Endothelial cell of umbilical vein (primary cell): ENCODE measurements around the gene COL1A2. TPM values are rescaled to one million over a fixed set of nuclear protein-coding genes. Genes with fewer than 3 reads are reported as not detected.

Experiments used
- BruUV-seq: library from RNA; stranded (reverse); fragments of 400-500 nt; replicated peaks from 2 replicates; lab custom pipeline; 2021; lab: Mats Ljungman, UMichigan
- CTCF ChIA-PET: fragments of 300-600, 350-600 bp; sonication (Branson Sonifier 250); formaldehyde crosslinking; loops from one replicate; lab custom pipeline; 2021; ENCODE audit warnings: antibody characterized with exemption, inconsistent platforms; lab: Charles Lee
- POLR2A ChIA-PET: fragments of 300-600, 350-600 bp; sonication (Branson Sonifier 250); formaldehyde crosslinking; loops from one replicate; lab custom pipeline; 2021; ENCODE audit warnings: antibody characterized with exemption, inconsistent platforms; lab: Charles Lee
- DNase-seq: peaks from one replicate; pipeline ENCODE4 v3.0.0-alpha.2; 2011; ENCODE audit warnings: low read depth, low spot score
- FAIRE-seq: peaks from 2 replicates; lab custom pipeline; 2011; peaks lifted over from hg19 to GRCh38; lab: Jason Lieb, UNC
- H2AFZ ChIP-seq: 2 replicates; pipeline ENCODE4 v1.6.0; 2012; ENCODE audit warnings: low read depth, low read length, control low read depth, inconsistent platforms
- H3K27ac ChIP-seq: 2 replicates; pipeline ENCODE4 v1.5.1; 2011; ENCODE audit warnings: low read depth, mild to moderate bottlenecking, control low read depth, low read length, moderate library complexity; ENCODE audit not compliant: insufficient read depth
- H3K27me3 ChIP-seq, 2 experiments: 2 replicates each; pipeline versions ENCODE4 v1.6.0 to v1.6.1; 2011; ENCODE audit warnings: low read length in 2 of 2, mixed read lengths in 1 of 2; ENCODE audit not compliant: control insufficient read depth in 2 of 2, insufficient read depth in 2 of 2
- H3K36me3 ChIP-seq, 2 experiments: 2 replicates in 1 of 2; 3 replicates in 1 of 2; pipeline ENCODE4 v1.5.1; 2011; ENCODE audit warnings: low read length in 2 of 2, mild to moderate bottlenecking in 1 of 2, moderate library complexity in 1 of 2; ENCODE audit not compliant: control insufficient read depth in 2 of 2, insufficient read depth in 2 of 2; ENCODE audit errors: extremely low read depth in 1 of 2
- H3K4me1 ChIP-seq: 3 replicates; pipeline ENCODE4 v1.5.1; 2011; ENCODE audit warnings: mild to moderate bottlenecking, low read length; ENCODE audit not compliant: control insufficient read depth, insufficient read depth; ENCODE audit errors: extremely low read depth
- H3K4me2 ChIP-seq: 2 replicates; pipeline ENCODE4 v1.6.1; 2011; ENCODE audit warnings: low read length, control low read depth, mixed read lengths; ENCODE audit not compliant: insufficient read depth
- H3K4me3 ChIP-seq, 3 experiments: fragments of 200-600 bp in 1 of 3; sonication (generic), shearing (Covaris generic) in 1 of 3; replicated peaks in 1 of 3; 2 replicates each; pipeline ENCODE4 v1.5.1; 2011 to 2016; ENCODE audit warnings: control low read depth in 3 of 3, low read length in 3 of 3, mild to moderate bottlenecking in 2 of 3, inconsistent platforms in 1 of 3, low read depth in 1 of 3, moderate library complexity in 1 of 3; ENCODE audit not compliant: insufficient read depth in 1 of 3
- H3K79me2 ChIP-seq: 2 replicates; pipeline ENCODE4 v1.6.0; 2012; ENCODE audit warnings: low read length, inconsistent platforms; ENCODE audit not compliant: control insufficient read depth, insufficient read depth
- H3K9ac ChIP-seq: replicated peaks from 2 replicates; pipeline ENCODE3; 2011; ENCODE audit warnings: low read length, control low read depth; ENCODE audit not compliant: insufficient read depth; ENCODE audit errors: extremely low read depth
- H3K9me1 ChIP-seq: replicated peaks from 3 replicates; pipeline ENCODE4 v1.6.0; 2011; ENCODE audit warnings: mild to moderate bottlenecking, low read length; ENCODE audit not compliant: control insufficient read depth, insufficient read depth; ENCODE audit errors: extremely low read depth
- H3K9me3 ChIP-seq: replicated peaks from 2 replicates; pipeline ENCODE4 v1.5.1; 2012; ENCODE audit warnings: low read length, inconsistent platforms; ENCODE audit not compliant: control insufficient read depth, insufficient read depth
- H4K20me1 ChIP-seq: replicated peaks from 2 replicates; pipeline ENCODE3; 2011; ENCODE audit warnings: mild to moderate bottlenecking, low read length; ENCODE audit not compliant: control insufficient read depth, insufficient read depth; ENCODE audit errors: extremely low read depth
- EZH2 ChIP-seq: IDR thresholded peaks from 2 replicates; pipeline ENCODE4 v1.6.1; 2012; ENCODE audit warnings: borderline replicate concordance, low read depth, mild to moderate bottlenecking, moderate library complexity, low read length, inconsistent platforms; ENCODE audit not compliant: severe bottlenecking
- FOS ChIP-seq: IDR thresholded peaks from 2 replicates; pipeline ENCODE4 v1.6.1; 2011; ENCODE audit warnings: mild to moderate bottlenecking, low read length, moderate library complexity, borderline replicate concordance; ENCODE audit not compliant: insufficient read depth
- GATA2 ChIP-seq: IDR thresholded peaks from 2 replicates; pipeline ENCODE4 v1.7.0; 2011; ENCODE audit warnings: low read depth, mild to moderate bottlenecking, moderate library complexity, mixed read lengths, low read length; ENCODE audit not compliant: insufficient read length, insufficient read depth
- JUN ChIP-seq: IDR thresholded peaks from 2 replicates; pipeline ENCODE4 v1.6.1; 2011; ENCODE audit warnings: borderline replicate concordance, low read depth; ENCODE audit not compliant: insufficient read length, insufficient read depth
- MYC ChIP-seq: IDR thresholded peaks from one replicate; pipeline ENCODE4 v1.6.1; 2011; ENCODE audit warnings: mild to moderate bottlenecking, low read depth, low read length
- POLR2A ChIP-seq: IDR thresholded peaks from 2 replicates; pipeline ENCODE4 v1.6.1; 2012; ENCODE audit warnings: low read depth, mild to moderate bottlenecking, control low read depth, low read length
- POLR2AphosphoS5 ChIP-seq: IDR thresholded peaks from 2 replicates; pipeline ENCODE4 v1.6.1; 2012; ENCODE audit warnings: low read depth, mild to moderate bottlenecking, control low read depth, low read length, moderate library complexity; ENCODE audit not compliant: insufficient read depth
- dilution Hi-C: fragments of 300-500 bp; cut with MboI; formaldehyde crosslinking; loops from one replicate; pipeline ENCODE4 v1.15.0; 2019; ENCODE audit warnings: low sequenced_read_pairs; ENCODE audit not compliant: extremely low pct_ligation_motif_present
- intact Hi-C: fragments of 100-400 bp; cut with micrococcal nuclease; formaldehyde crosslinking; loops from one replicate; pipeline ENCODE4 v1.10.0; 2022
- polyA plus RNA-seq, 4 experiments: library from polyadenylated mRNA; depleted of rRNA in 3 of 4; stranded (reverse) in 3 of 4; unstranded in 1 of 4; fragments of >200 nt; gene quantifications; 2 replicates each; pipeline versions ENCODE4 v1.2.1 to v1.2.3, GENCODE V29; 2011 to 2012; ENCODE audit warnings: missing spikeins in 1 of 4
- total RNA-seq: library from RNA; stranded (reverse); gene quantifications from 2 replicates; pipeline ENCODE4 v1.2.3, GENCODE V29; 2021
- TF ChIP-seq, protein P1 (sequence below): IDR thresholded peaks from 2 replicates; pipeline ENCODE4 v1.6.1; 2011; ENCODE audit not compliant: insufficient read depth, insufficient read length
- TF ChIP-seq, protein P2 (sequence below), 2 donors: IDR thresholded peaks; 1 replicate in 1 of 2; 2 replicates in 1 of 2; pipeline ENCODE4 v1.5.1; 2011; ENCODE audit warnings: low read length in 2 of 2, mild to moderate bottlenecking in 2 of 2, moderate library complexity in 2 of 2, control low read depth in 1 of 2, inconsistent platforms in 1 of 2, low read depth in 1 of 2; ENCODE audit not compliant: insufficient read depth in 1 of 2; ENCODE audit errors: extremely low read depth in 1 of 2

COL1A2 gene
- total and polyA plus RNA-seq, 2 donors (not counting 3 experiments of a cell fraction or from before 2014, with no cell fraction given): 28.9 to 40.8 TPM

DNA sequence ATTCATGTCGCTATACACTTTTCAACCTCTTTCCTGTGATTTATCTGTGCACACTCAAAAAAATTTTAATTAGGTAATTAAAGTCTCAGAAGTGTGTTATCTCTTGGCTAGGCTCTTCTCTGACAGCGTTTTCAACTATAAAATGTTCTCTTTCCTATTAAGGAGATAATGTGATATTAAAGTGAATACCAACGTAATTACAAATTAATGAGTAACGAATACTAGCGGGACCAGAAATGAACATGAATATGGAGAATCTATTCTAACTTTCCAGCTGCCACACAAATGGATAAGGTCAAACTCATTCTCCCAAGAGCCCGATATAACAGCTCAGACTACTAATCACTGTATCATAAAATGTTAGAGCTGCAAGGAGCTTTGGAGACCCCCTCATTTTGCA, 12.0 kb downstream of the COL1A2 start:
- H3K4me2 ChIP-seq: no peak overlapping the region
- no peaks in the 10 kb centered on the region for H3K79me2 ChIP-seq
- dilution Hi-C loops: no loop called here

More for the DNA sequence above, 12.0 kb downstream of the COL1A2 start:
- Histone ChIP-seq H3K9me3 (no peaks in the 10 kb centered on the region), H3K27me3 (no peaks in the 10 kb centered on the region), H3K9me1 (no peaks in the 10 kb centered on the region), H4K20me1 (no peaks in the 10 kb centered on the region), H3K27ac (no peak overlapping the region), H3K4me3 (no peak overlapping the region), H3K9ac (no peak overlapping the region), H3K36me3 (peaks cover 0 to 4% of the 10 kb centered on the region in 2 experiments), H3K4me1 (no peaks in the 10 kb centered on the region), H2AFZ (no peak overlapping the region)
- ChIA-PET POLR2A (no interaction called here), CTCF (no interaction called here)
- FAIRE-seq: no peak
- TF ChIP-seq, protein P1, sequence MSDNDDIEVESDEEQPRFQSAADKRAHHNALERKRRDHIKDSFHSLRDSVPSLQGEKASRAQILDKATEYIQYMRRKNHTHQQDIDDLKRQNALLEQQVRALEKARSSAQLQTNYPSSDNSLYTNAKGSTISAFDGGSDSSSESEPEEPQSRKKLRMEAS: no peak
- TF ChIP-seq FOS (no peak), POLR2A (no peak), POLR2AphosphoS5 (no peak), JUN (no peak), MYC (no peak), GATA2 (no peak), EZH2 (no peak)
- TF ChIP-seq, protein P2, sequence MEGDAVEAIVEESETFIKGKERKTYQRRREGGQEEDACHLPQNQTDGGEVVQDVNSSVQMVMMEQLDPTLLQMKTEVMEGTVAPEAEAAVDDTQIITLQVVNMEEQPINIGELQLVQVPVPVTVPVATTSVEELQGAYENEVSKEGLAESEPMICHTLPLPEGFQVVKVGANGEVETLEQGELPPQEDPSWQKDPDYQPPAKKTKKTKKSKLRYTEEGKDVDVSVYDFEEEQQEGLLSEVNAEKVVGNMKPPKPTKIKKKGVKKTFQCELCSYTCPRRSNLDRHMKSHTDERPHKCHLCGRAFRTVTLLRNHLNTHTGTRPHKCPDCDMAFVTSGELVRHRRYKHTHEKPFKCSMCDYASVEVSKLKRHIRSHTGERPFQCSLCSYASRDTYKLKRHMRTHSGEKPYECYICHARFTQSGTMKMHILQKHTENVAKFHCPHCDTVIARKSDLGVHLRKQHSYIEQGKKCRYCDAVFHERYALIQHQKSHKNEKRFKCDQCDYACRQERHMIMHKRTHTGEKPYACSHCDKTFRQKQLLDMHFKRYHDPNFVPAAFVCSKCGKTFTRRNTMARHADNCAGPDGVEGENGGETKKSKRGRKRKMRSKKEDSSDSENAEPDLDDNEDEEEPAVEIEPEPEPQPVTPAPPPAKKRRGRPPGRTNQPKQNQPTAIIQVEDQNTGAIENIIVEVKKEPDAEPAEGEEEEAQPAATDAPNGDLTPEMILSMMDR (IDR thresholded peaks at IDR 0.05; ENCODE audit: extremely low read depth in 1 of 2, insufficient read depth in 1 of 2, low read depth in 1 of 2, low read length in 2 of 2): no peak
- BruUV-seq: no TSS peak
- intact Hi-C loops: no loop called here
- no peak for DNase-seq
